ENCODE results near the gene WDR46. TPM values are rescaled to one million over a fixed set of nuclear protein-coding genes. Genes with fewer than 3 reads are reported as not detected.

The WDR46 gene
- total and polyA plus RNA-seq, 4 donors = 31.7 to 60.5 (median 52.8) TPM

DNA sequence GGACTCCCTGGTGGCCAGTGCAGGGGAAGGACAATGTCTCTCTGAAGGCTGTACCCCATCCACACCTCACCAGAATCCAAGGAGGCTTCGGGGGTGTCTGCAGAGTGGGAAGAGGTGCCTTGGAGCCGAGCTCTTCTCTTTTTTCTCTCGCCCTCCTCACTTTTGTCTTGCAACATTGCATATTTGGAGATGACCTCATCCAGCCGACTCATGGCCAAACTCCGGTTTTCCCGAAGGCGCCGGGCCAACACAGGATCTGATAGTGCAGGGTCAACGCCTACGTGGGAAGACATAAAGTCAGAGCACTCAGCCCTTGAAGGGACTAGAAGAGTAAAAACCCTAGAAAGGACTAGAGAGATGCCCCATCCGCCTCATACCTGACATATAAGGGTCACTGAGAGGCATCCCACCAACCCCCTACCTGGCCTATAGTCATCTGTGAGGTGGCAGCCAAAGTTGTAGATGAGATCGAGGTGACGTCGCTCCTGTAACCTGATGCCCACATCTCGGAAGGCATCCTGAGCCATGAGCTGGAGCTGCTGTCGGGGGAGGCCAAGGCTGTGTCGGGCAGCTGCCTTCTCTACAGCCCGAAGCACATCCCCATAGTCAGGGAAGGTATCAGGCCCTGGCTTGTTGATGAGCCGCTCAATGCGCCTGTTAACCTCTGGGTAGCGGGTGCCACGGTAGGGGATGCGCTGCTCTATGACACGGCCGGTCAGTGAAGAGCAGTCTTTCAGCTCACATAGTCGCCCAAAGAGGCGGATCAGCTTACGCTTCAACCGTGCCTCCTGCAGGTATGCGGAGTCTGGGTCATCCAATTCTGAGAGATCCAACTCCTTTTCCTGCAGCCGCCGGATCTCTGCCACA is 31.5 kb upstream of the WDR46 start:
- peaks cover 52% of the 10 kb centered on the region for H3K4me1 ChIP-seq (ENCODE audit: control insufficient read depth, insufficient read depth, low read length)
- no peak for DNase-seq (ENCODE audit: low read depth in 4 of 6, low spot score in 6 of 6)
- H3K27ac ChIP-seq (ENCODE audit: low read depth, low read length) = no peak overlapping the region
- 91% methylated on average over 30 of the region's 32 CpGs for WGBS (ENCODE audit: insufficient coverage)
- H3K36me3 ChIP-seq (ENCODE audit: control insufficient read depth, insufficient read depth, low read length) = peaks cover 43% of the 10 kb centered on the region
- no peak overlapping the region for H3K4me3 ChIP-seq (ENCODE audit: low read depth, low read length)
- no peaks in the 10 kb centered on the region for H3K9me3 ChIP-seq (ENCODE audit: control insufficient read depth, insufficient read depth, low read length)
- no peaks in the 10 kb centered on the region for H3K27me3 ChIP-seq (ENCODE audit: control insufficient read depth, insufficient read depth, low read length)

DNA sequence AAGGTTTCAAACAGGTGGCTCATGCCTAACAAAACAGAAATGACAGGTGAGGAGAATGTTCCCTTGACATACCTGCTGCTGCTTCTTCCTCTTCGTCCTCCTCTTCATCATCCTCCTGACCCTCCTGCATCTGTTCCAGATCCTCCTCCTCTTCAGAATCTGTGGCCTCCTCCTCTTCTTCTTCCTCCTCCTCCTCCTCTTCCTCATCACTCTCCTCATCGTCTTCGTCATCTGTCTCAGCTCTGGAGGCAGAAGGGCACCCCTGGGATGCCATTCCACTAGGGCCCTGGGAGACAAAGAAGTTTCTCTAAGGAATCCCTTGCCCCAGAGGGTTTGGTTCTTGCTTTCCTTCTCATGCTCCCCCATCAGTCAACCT is 30.9 kb upstream of the WDR46 start:
- H3K4me1 ChIP-seq (ENCODE audit: control insufficient read depth, insufficient read depth, low read length) = peaks cover 57% of the 10 kb centered on the region
- no peak overlapping the region for H3K27ac ChIP-seq (ENCODE audit: low read depth, low read length)
- no peak overlapping the region for H3K4me3 ChIP-seq (ENCODE audit: low read depth, low read length)
- H3K9me3 ChIP-seq (ENCODE audit: control insufficient read depth, insufficient read depth, low read length) = no peaks in the 10 kb centered on the region
- H3K36me3 ChIP-seq (ENCODE audit: control insufficient read depth, insufficient read depth, low read length) = peaks cover 48% of the 10 kb centered on the region
- H3K27me3 ChIP-seq (ENCODE audit: control insufficient read depth, insufficient read depth, low read length) = no peaks in the 10 kb centered on the region
- DNase-seq (ENCODE audit: low read depth in 4 of 6, low spot score in 6 of 6) = no peak
- WGBS (ENCODE audit: insufficient coverage) = 94% methylated on average over 3 of the region's 3 CpGs

- Histone ChIP-seq H3K4me3 (ENCODE audit: low read depth, low read length) (peak overlapping the region; percentile 56), H3K27ac (ENCODE audit: low read depth, low read length) (peak overlapping the region; percentile 85), H3K36me3 (ENCODE audit: control insufficient read depth, insufficient read depth, low read length) (peaks cover 50% of the 10 kb centered on the region), H3K9me3 (ENCODE audit: control insufficient read depth, insufficient read depth, low read length) (no peaks in the 10 kb centered on the region), H3K4me1 (ENCODE audit: control insufficient read depth, insufficient read depth, low read length) (peaks cover 64% of the 10 kb centered on the region), H3K27me3 (ENCODE audit: control insufficient read depth, insufficient read depth, low read length) (no peaks in the 10 kb centered on the region)
- WGBS (ENCODE audit: insufficient coverage) = 69% methylated on average over 3 of the region's 8 CpGs
- no peak for DNase-seq (ENCODE audit: low read depth in 4 of 6, low spot score in 6 of 6)
Observed at GRCh38 chr6:33318426-33319073, 29.5 kb upstream of the WDR46 start.

DNA sequence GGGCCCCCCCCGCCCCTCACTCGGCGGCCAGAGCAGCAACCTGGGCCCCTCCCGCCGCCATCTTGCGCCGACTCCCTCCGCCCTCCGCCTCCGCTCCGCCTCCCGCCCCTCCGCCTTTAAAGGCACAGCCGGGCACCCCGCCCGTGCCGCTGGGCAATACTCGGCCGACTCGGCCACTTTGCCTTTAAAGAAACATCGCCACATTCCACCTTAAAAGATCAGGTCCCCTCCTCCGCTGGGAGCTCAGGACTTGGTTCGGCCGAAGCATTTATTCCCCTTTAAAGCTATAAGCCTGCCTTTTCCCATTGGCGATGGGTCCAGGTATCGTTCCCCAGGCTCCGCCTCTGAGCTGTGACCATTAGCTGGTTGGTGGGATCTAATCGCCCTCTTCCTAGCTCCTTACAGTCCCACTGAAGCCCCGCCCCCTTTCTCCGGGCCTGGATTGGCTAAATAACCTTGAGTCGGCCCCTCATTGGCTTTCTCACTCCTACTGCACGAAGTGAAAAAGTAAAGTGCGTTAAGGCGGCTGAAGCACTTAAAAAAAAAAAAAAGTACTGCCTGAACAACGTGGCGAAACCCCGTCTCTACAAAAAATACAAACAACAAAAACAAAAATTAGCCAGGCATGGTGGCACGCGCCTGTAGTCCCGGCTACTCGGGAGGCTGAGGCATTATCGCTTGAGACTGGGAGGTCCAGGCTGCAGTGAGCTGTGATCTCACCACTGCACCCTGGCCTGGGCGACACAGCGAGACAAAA is 28.8 kb upstream of the WDR46 start, which contains the start of gene ZBTB22:
TSS of gene ZBTB22 (minus strand) at position 76 of the 757 bp plus-strand sequence. CDS start 828 bp downstream, outside the sequence.
- Histone ChIP-seq H3K27ac (ENCODE audit: low read depth, low read length) (peak within 1 kb of the TSS; percentile 85), H3K4me1 (ENCODE audit: control insufficient read depth, insufficient read depth, low read length) (peaks cover 68% of the 10 kb centered on the region), H3K4me3 (ENCODE audit: low read depth, low read length) (peak within 1 kb of the TSS; percentile 56), H3K27me3 (ENCODE audit: control insufficient read depth, insufficient read depth, low read length) (no peaks in the 10 kb centered on the region), H3K36me3 (ENCODE audit: control insufficient read depth, insufficient read depth, low read length) (peaks cover 50% of the 10 kb centered on the region), H3K9me3 (ENCODE audit: control insufficient read depth, insufficient read depth, low read length) (no peaks in the 10 kb centered on the region)
- WGBS (ENCODE audit: insufficient coverage) = under 1% methylated on average over 39 of the region's 44 CpGs
- peak; percentile 97 to 100 (median 99) for DNase-seq (ENCODE audit: low read depth in 4 of 6, low spot score in 6 of 6)

- WGBS (ENCODE audit: insufficient coverage) = 0% methylated on average over 4 of the region's 27 CpGs
Observed at GRCh38 chr6:33317419-33317668, 28.3 kb upstream of the WDR46 start.

GRCh38 chr6:33316603-33317418 is 27.8 kb upstream of the WDR46 start:
- peak overlapping the region; percentile 56 for H3K4me3 ChIP-seq (ENCODE audit: low read depth, low read length)
- H3K4me1 ChIP-seq (ENCODE audit: control insufficient read depth, insufficient read depth, low read length) = peaks cover 72% of the 10 kb centered on the region
- H3K9me3 ChIP-seq (ENCODE audit: control insufficient read depth, insufficient read depth, low read length) = no peaks in the 10 kb centered on the region
- 68% methylated on average over 13 of the region's 19 CpGs for WGBS (ENCODE audit: insufficient coverage)
- DNase-seq (ENCODE audit: low read depth in 4 of 6, low spot score in 6 of 6) = no peak
- H3K27ac ChIP-seq (ENCODE audit: low read depth, low read length) = peak overlapping the region; percentile 57
- no peaks in the 10 kb centered on the region for H3K27me3 ChIP-seq (ENCODE audit: control insufficient read depth, insufficient read depth, low read length)
- H3K36me3 ChIP-seq (ENCODE audit: control insufficient read depth, insufficient read depth, low read length) = peaks cover 50% of the 10 kb centered on the region

More at GRCh38 chr6:33317419-33317668, 28.3 kb upstream of the WDR46 start:
- H3K27me3 ChIP-seq (ENCODE audit: control insufficient read depth, insufficient read depth, low read length) = no peaks in the 10 kb centered on the region
- DNase-seq (ENCODE audit: low read depth in 4 of 6, low spot score in 6 of 6) = no peak
- H3K9me3 ChIP-seq (ENCODE audit: control insufficient read depth, insufficient read depth, low read length) = no peaks in the 10 kb centered on the region
- H3K4me3 ChIP-seq (ENCODE audit: low read depth, low read length) = peak overlapping the region; percentile 56
- H3K36me3 ChIP-seq (ENCODE audit: control insufficient read depth, insufficient read depth, low read length) = peaks cover 50% of the 10 kb centered on the region
- peaks cover 73% of the 10 kb centered on the region for H3K4me1 ChIP-seq (ENCODE audit: control insufficient read depth, insufficient read depth, low read length)
- H3K27ac ChIP-seq (ENCODE audit: low read depth, low read length) = peak overlapping the region; percentile 85

GRCh38 chr6:33315793-33316602 is 27.0 kb upstream of the WDR46 start:
- Histone ChIP-seq H3K9me3 (ENCODE audit: control insufficient read depth, insufficient read depth, low read length) (no peaks in the 10 kb centered on the region), H3K36me3 (ENCODE audit: control insufficient read depth, insufficient read depth, low read length) (peaks cover 47% of the 10 kb centered on the region), H3K4me1 (ENCODE audit: control insufficient read depth, insufficient read depth, low read length) (peaks cover 64% of the 10 kb centered on the region), H3K27ac (ENCODE audit: low read depth, low read length) (no peak overlapping the region), H3K27me3 (ENCODE audit: control insufficient read depth, insufficient read depth, low read length) (no peaks in the 10 kb centered on the region), H3K4me3 (ENCODE audit: low read depth, low read length) (no peak overlapping the region)
- no peak for DNase-seq (ENCODE audit: low read depth in 4 of 6, low spot score in 6 of 6)
- WGBS (ENCODE audit: insufficient coverage) = 82% methylated on average over 12 of the region's 17 CpGs

GRCh38 chr6:33314943-33315792 is 26.1 kb upstream of the WDR46 start:
- peaks cover 56% of the 10 kb centered on the region for H3K4me1 ChIP-seq (ENCODE audit: control insufficient read depth, insufficient read depth, low read length)
- H3K27ac ChIP-seq (ENCODE audit: low read depth, low read length) = peak overlapping the region; percentile 95
- DNase-seq (ENCODE audit: low read depth in 4 of 6, low spot score in 6 of 6) = no peak
- H3K27me3 ChIP-seq (ENCODE audit: control insufficient read depth, insufficient read depth, low read length) = no peaks in the 10 kb centered on the region
- H3K36me3 ChIP-seq (ENCODE audit: control insufficient read depth, insufficient read depth, low read length) = peaks cover 40% of the 10 kb centered on the region
- no peaks in the 10 kb centered on the region for H3K9me3 ChIP-seq (ENCODE audit: control insufficient read depth, insufficient read depth, low read length)
- WGBS (ENCODE audit: insufficient coverage) = 37% methylated on average over 41 of the region's 47 CpGs
- H3K4me3 ChIP-seq (ENCODE audit: low read depth, low read length) = peak overlapping the region; percentile 92
